ENCODE measurements around the gene IFNLR1. TPM values are rescaled to one million over a fixed set of nuclear protein-coding genes. Genes with fewer than 3 reads are reported as not detected.

The IFNLR1 gene
- total and polyA plus RNA-seq, 2 of the 8 experiments (the other 6 are each of a cell fraction or from before 2014, with no cell fraction given), result 6.8 to 10.1 TPM

- TF ChIP-seq ATF2 (IDR thresholded peaks at IDR 0.05; ENCODE audit: low read length) (no peak), KDM4A (IDR thresholded peaks at IDR 0.05; ENCODE audit: low read depth, low read length, severe bottlenecking) (no peak), POLR2A (IDR thresholded peaks at IDR 0.05; ENCODE audit: control extremely low read depth in 1 of 2, low read depth in 2 of 2, low read length in 2 of 2) (no peak), CBX5 (IDR thresholded peaks at IDR 0.05; ENCODE audit: low read depth, low read length) (no peak), CHD2 (IDR thresholded peaks at IDR 0.05; ENCODE audit: low read length) (no peak), JUN (IDR thresholded peaks at IDR 0.05; ENCODE audit: low read depth, low read length) (no peak)
Measured at GRCh38 chr1:24149866-24150233, 37.2 kb downstream of the IFNLR1 start (continued).

Data from H1 (cell line).